HG03159 (cell line): ENCODE data around the gene RABGAP1L.

Experiments used
- ATAC-seq: cut with Tn5 transposase; IDR thresholded peaks from one replicate; pipeline ENCODE4 v1.9.1; 2021; ENCODE audit warnings: mild to moderate bottlenecking, moderate library complexity; ENCODE audit not compliant: unreplicated experiment

Gene RABGAP1L

DNA sequence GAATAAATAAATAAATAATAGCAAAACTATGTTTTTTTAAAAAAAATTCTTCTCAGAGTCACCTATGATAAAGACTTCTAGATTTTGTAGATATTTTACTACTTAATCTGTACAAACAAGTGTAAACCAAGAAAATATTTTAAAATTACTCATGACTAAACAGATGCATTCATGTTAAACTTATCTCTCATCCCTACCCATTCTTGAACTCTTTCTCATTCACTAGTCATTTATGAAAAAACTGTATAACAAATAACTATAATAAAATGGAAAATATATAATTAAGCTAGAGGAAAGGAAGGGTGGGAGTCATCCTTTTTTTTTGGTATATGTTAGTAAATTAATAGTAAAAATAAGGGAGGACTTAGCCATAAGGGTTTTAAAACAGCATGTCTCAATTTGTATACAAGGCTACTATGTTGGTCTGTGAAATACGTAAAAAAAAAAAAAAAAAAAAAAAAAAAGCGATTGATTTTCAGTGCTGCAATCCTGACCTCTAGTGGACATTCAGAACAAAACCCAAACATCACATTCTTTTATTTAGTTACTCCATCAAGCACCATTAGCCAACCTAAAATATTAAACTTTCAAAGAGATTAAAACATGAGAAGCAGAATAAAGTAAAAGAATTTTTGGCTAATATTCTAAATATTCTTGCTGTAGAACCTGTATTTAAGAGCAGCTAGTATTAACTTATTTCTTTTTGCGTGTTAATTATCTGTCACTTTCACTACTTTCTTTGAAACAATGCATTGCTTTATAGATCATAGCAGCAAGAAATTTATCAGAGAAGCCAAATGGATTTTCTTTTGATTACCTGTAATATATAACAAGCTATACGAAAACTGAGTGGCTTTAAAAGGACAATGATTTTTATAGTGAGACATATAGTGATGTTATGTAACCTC is 584.6 kb downstream of the RABGAP1L start:
- ATAC-seq = no peak

- ATAC-seq = no peak
Observed at GRCh38 chr1:174744886-174745285, 585.6 kb downstream of the RABGAP1L start.

DNA sequence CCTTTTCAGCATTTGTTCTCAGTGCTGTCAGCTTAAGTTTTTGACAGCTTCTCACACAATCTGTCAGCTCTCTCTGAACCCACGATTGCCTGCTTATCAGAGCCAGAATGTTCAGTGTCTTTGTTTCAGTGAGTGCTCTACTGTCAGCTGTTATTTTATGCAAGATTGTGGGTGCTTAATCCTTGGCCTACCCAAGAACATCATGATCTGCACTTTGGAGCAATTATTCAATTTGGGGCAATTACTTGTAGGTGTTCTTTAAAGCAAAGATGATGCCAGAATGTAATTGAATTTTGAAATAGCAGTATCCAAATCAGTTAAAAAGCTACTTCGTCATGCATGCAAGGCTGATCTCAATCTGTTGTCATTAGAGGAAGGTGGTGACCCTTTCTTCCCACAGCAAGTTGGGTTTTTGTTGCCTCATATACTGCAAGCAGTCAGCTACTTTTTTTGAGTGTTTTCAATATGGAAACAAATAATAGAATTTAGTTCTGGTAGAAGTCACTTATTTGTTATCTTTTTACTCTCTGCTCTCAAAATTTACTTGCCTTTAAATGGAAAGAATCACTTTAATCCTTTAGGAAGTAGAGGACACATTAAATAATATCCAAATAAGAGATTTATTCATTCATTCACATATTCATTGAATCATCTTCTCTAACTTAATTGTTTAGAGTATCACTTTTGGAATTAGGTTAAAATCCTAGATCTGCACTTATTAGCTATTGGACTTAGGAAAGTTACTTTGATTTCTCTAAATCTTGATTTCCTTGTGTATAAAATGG is 586.9 kb downstream of the RABGAP1L start:
- no peak for ATAC-seq

GRCh38 chr1:174747613-174748012 is 588.3 kb downstream of the RABGAP1L start:
- ATAC-seq = no peak

GRCh38 chr1:174748586-174748985 is 589.3 kb downstream of the RABGAP1L start:
- ATAC-seq = no peak

DNA sequence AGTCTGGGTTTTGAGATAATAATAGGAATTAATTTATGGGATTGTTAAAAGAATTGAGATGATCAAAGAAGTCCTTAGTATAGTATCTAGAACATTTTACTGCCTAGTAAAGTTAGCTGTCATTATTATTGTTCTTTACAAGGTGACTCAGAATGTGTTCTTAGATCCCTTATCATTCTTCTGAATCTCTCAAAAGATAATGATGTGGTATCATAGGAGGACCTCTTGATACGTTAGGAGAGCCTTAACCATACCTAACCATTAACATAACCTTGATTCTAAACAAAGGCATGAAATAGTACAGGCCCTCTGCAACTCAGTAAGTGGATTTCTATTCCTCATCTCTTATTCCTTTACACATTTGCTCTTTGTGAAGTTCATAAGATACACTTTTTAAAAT is 593.8 kb downstream of the RABGAP1L start:
- no peak for ATAC-seq

DNA sequence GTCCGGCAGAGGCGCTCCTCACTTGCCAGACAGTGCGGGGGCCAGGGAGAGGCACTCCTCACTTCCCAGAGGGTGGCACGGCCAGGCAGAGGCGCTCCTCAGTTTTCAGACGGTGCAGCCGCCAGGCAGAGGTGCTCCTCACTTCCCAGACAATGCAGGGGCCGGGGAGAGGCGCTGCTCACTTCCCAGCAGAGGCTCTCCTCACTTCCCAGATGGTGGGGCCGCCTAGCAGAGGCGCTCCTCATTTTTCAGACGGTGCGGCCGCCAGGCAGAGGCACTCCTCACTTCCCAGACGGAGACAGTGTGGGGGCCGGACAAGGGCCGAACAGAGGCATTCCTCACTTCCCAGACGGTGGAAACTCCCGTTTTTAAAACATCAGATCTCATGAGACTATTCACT is 602.0 kb downstream of the RABGAP1L start:
- ATAC-seq = no peak

DNA sequence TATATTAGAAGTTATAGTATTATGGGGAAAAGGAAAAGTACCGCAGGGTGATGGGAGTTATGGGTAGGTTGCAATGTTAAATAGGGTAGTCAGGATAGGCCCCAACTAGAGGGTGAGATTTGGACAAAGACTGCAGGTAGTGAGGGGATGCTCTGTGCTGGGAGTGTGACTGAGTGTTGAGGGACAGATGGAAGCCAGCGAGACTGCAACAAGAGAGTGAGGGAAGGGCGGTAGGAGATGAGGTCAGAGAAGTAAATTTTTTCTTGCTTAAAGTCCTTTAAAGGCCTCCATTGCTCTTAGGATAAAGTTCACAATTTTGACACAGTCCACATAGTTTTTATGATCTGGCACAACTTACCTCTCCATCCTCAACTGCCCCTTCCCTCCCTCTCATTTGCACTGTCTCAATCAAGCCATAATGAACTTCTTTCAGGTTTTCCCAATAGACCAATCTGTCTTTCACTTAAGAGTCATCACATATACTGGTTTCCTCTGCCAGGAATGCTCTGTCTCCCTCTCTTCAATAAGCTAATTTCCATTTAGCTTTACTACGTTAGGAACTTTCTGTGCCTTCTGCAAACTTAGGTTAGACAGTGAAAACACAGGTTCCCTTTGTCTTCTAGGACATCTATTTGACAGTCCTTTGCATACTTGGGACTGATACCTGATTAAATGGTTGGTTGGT is 602.7 kb downstream of the RABGAP1L start:
- ATAC-seq = no peak

DNA sequence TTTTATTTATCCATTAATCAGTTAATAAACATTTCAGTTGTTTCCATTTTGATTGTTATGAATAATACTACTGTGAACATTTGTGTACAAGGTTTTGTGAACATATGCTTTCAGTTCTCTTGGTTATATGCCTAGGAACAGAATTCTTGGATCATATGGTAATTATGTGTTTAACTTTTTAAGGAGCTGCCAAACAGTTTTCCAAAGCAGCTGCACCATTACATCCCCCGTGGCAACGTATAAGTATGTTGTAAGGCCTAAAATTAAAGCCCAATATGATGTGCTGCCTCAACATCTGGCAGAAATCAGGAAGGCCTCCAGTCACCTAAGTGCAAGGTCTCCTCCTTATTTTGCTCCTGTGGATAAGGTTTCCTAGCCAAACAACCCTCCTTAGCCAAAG is 604.9 kb downstream of the RABGAP1L start:
- no peak for ATAC-seq

GRCh38 chr1:174766727-174767126 is 607.4 kb downstream of the RABGAP1L start:
- no peak for ATAC-seq

DNA sequence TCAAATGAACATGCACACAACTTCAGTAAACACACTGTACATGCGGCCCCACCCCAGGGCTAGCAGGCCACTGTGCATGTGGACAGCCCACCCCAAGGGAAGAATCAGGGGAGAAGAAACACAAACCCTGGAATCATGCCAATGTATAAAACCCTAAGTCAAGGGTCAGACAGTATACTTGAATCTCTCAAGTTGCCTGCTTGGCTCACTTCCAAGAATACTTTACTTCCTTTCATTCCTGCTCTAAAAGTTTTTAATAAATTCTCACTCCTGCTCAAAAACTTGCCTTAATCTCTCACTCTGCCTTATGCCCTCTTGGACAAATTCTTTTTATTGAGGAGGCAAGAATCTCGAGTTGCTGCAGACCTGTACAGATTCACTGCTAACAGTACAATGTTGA is 609.2 kb downstream of the RABGAP1L start:
- ATAC-seq = no peak

DNA sequence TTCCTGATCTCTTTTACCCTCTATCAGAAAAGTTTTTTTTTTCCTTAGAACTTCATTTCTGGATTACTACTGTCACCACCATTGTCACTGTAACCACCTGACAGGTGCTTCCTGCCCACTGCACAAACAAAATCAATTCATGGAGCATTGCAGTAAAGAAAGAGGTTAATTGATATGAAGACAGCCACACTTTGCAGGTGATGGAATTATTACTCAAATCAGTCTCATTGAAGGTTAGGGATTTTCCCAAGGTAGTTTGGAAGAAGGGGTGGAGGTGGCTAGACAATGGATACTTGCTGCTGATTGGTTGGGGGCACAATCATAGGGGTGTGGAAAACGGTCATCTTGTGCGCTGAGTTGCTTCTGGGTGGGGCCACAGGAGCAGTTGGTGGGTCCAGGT is 609.6 kb downstream of the RABGAP1L start:
- ATAC-seq = no peak

- no peak for ATAC-seq
Observed at GRCh38 chr1:174769961-174770549, 610.7 kb downstream of the RABGAP1L start.

DNA sequence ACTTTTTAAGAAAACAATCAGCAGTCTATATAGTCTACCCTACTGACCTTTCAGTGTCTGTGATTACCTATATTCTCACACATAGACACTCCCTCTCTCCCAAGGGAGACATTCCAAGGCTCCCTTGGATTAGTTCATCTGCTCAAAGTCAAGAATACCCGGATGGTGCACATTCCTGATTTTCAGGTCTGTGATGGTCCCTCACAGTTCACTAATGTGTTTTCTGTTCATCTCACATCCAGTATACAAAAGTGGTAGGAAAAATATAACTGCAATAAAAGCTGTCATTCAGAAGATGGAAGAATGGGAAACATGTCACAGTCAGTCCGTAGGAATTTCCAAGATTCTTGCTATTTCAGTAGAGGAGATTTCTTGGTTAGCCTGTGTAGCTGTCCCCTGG is 616.3 kb downstream of the RABGAP1L start:
- no peak for ATAC-seq

DNA sequence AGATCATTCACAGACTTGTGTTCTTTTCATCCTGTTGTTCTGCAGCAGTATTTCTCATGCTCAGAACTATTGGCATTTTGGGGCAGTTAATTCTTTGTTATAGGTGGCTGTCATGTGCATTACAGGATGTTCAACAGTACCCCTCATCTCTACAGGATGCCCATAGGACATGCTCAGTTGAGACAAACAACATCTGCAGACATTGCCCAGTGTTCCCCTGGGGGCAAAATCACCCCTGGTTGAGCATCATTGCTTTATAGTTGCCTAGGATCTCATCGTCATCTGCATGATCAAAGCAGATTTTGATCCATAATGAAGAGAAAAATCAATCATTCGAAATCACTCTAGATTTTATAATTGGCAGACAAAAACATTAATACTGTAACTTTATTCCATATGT is 617.9 kb downstream of the RABGAP1L start:
- no peak for ATAC-seq

DNA sequence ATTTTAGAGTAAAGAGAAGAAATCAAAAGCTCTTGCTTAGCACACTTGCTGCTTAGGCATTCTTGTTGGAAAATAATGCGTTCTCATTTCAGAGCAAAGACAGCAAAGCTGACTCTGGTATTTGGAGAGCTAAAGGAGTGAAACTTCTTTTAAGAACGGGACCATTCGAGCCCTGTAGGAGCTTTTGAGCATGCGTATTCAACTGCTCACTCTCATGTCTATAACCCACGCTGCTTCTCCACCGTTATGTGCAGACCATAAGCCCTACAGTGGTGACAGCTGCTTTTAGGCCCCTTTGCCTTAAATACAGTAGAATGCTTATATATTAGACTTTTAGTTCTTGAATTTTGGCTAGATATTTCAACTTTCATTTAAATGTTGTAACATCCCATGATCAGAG is 626.2 kb downstream of the RABGAP1L start:
- no peak for ATAC-seq

- no peak for ATAC-seq
Observed at GRCh38 chr1:174786358-174786757, 627.0 kb downstream of the RABGAP1L start.

- peak; percentile 53 for ATAC-seq
Observed at GRCh38 chr1:174786760-174787159, 627.4 kb downstream of the RABGAP1L start.

DNA sequence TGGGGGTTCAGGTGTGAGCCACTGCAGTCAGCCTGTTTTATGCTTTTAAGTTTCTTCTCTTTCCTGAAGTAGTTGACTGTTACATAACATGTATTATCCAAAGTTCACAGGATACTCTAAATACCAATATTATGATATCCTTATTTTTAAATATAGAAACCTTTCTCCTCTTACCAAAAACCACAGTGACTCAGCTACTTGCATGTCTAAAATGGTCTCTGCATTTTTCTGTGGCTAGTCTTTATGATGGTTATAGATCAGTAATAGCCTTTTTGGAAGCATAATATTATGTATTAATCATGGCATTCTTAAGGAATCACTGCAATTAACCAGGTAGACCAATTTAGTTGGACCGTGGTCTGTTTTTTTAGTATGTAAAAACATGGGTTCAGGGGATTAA is 629.7 kb downstream of the RABGAP1L start:
- ATAC-seq = no peak

DNA sequence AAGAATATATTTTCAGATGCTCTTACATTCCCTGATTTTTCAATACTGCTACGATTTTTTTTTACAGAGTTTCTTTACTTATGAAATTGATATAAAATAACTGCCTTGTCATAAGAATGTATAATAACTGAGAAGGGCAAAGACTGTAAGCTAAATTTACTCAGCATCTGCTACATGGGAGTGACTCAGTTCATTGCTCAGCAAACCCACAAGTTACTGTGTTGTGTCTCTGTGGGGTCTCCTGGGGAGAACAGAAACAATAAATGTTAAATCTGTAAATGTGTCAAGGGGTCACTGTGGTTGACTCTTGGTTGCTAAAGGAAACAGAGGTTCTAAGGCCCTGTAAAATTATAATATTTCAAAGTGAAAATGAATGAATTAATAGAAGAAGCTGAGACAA is 630.1 kb downstream of the RABGAP1L start:
- peak; percentile 85 for ATAC-seq

GRCh38 chr1:174791863-174792262 is 632.5 kb downstream of the RABGAP1L start:
- ATAC-seq = no peak
